ENCODE results near the gene SLC49A4.
"Not testable (repeated sequence)": the region's sequence is repeated elsewhere in the genome, so short reads cannot be mapped to it uniquely, and the experiment has no call there.

SLC49A4 gene

DNA sequence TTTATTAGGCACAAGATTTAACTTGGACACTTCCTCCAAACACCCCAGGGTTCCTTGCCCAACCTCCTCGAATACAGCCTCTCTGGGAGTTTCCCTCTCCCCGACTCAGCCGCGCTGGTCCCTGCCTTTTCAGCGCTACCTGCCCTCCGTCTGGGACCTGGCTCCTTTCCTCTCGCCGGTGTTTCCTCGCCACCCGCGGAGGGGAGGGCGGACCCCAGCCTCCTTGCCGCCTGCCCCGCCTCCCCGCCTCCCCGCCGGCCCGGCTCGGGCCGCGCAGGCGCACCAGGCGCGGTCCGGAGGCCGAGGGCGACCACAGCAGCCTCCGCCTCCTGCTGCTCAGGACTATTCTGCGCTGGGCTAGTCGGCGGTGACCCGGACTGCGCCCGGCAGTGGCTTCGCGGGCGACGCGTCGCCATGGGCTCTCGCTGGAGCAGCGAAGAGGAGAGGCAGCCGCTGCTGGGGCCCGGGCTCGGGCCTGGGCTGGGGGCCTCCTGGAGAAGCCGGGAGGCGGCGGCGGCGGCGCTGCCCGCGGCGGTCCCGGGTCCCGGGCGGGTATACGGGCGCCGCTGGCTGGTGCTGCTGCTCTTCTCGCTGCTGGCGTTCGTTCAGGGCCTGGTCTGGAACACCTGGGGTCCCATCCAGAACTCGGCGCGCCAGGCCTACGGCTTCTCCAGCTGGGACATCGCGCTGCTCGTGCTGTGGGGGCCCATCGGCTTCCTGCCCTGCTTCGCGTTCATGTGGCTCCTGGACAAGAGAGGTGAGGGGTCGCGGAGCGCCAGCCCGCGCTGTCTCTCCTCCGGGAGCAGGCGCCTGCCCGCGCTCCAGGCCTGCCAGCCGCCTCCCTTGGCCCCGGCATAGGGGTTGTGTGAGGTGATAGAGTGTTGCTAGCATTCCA, at the start of gene SLC49A4:
SLC49A4 (plus strand) TSS at position 291 of the 895 bp plus-strand sequence; CDS start at position 415, 124 bp downstream.
- peak; percentile 87 for DNase-seq (ENCODE audit: low spot score)

DNA sequence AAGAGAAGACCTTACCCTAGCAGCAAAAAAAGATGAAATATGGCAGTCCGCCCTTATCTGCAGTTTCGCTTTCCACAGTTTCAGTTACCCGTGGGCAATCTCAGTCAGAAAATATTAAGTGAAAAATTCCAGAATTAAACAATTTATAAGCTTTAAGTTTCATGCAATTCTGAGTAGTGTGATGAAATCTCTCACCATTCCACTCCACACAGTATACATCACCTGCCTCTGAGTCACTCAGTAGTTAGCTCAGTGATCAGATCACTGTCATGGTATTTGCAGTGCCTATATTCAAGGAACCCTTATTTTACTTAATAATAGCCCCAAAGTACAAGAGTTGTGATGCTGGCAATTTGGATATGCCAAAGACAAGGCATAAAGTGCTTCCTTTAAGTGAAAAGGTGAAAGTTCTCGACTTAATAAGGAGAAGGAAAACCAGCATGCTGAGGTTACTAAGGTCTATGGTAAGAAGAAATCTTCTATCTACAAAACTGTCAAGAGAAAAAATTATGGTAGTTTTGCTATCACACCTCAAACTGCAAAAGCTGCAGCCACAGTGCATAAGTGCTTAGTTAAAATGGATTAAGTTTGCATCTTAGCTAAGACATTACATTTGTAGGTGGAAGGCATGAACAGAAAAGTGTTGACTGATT, 49.4 kb upstream of the SLC49A4 start:
- no peak for DNase-seq (ENCODE audit: low spot score)

DNA sequence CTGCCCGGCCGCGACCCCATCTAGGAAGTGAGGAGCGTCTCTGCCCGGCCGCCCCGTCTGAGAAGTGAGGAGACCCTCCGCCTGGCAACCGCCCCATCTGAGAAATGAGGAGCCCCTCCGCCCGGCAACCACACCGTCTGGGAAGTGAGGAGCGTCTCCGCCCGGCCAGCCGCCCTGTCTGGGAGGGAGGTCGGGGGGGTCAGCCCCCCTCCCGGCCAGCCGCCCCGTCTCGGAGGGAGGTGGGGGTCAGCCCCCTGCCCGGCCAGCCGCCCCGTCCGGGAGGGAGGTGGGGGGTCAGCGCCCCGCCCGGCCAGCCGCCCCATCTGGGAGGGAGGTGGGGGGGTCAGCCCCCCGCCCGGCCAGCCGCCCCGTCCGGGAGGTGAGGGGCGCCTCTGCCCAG, 47.6 kb upstream of the SLC49A4 start:
- not testable (repeated sequence) for DNase-seq (ENCODE audit: low spot score)

DNA sequence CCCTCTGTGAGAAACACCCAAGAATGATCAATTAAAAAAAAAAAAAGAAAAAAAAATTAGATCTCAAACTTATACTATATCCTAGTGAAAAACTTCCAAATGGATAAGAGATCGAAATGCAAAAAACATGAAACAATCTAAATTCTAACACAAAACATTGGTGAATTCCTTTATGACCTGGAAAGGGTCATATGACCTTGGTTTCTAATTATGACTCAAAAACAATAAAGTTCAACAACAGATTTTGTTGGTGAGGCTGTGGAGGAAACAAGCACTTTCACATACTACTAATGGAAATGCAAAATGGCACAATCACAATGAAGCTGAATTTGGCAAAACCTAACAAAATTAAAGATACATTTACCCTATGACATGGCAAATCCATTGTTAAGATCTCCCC, 46.5 kb upstream of the SLC49A4 start:
- no peak for DNase-seq (ENCODE audit: low spot score)

DNA sequence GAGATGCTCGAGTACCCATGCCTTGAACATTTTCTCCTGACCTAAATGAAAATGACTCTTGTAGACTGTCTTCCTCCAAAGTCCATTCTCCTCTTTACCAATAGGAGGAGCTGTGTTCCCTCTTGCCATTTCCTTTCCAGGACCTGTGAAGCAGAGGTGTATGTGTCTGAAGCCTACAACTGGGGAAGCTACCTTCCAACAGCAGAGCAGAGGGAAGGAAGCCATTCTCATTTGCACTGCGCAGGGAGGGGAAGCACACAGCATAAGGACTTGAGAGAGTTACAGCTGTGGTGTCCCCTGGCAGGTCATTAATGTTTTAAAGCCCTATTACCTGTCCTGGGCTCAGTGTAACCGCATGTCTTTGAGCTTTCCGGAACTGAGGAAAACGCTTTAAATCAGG, 39.9 kb upstream of the SLC49A4 start:
- DNase-seq (ENCODE audit: low spot score) = peak; percentile 70

- no peak for DNase-seq (ENCODE audit: low spot score)
Observed at GRCh38 chr3:122755491-122755890, 39.4 kb upstream of the SLC49A4 start.

DNA sequence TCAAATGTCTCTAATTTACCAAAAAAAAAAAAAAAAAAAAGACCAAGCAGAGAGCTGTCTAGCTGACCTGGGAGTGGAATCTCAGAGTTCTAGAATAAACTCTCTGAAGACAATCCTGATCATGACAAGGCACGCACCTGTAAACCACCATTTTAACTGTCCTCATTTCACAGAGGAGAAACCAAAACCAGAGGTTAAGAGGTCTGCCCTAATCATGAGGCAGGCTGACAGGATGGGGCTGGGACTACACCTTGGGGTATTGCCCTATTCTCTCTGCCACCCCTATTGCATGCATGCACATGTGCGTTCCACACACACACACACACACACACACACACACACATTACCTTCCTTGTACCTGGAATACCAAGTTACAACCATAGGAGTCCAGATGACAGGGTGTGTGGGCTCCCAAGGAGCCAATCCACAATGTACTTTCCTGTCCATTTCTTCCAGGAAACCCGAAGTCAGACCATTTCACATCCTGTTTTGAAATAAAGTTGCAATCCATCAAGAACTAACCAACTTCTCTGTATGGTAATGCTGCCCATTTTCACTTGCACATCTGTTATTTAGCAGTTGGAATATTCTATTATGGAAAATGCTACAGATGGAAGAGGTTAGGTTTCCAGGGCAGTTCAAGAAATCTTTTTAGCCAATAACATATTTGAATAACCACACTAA, 35.9 kb upstream of the SLC49A4 start:
- no peak for DNase-seq (ENCODE audit: low spot score)

DNA sequence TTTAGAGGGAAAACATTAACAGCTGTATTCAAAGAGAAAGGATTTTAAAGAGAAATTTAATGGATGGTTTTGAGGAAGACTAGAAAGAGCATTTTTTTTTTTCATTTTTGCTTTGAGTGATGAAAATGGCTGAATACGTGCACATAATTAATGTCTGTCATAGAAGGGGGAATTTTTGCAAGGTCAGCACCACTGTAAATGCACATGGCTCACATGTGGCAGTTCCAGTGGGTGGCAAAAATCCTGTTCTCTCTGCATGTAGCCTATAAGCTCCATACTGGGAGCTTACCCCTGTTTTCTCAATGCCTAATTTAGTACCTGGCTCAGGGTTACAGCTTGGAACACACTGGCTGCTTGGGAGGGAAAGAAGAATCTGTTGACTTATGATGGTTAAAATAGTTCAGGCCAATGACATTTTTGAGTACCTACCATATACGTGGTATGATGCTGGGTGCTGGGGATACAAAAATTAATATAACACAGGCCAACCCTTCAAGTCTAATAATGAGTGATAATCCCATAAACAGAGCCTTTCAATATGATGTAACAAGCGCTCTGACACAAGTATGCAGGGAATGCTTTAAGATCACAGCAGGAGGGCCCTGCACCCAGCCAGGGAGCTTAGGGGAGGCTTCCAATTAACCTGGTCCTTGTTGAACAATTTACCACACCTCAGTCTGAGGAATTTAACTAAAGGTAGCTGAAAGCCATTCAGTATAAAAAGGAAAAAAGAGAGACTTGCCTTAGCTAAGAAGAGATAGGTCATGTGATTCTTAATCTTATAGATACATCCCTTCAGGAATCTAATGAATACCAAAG, 34.2 kb upstream of the SLC49A4 start:
- no peak for DNase-seq (ENCODE audit: low spot score)

DNA sequence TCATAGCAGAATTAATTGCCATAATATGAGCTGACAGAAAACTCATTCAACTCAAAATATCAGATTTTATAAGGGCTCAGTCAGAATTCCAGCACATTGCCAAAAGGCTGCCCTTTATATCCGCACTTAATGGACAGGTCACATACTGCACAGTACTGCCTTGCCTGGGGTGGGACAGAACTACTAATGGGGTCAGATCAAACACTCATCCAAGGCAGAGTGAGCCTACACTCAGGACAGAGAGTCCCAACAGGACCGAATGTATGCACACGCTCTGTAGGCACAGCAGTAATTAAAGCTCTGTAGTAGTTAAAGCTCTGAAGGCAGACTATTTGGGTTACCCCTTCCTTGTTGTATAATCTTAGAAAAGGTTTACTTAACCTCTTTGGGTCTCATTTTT, 28.4 kb upstream of the SLC49A4 start:
- no peak for DNase-seq (ENCODE audit: low spot score)

GRCh38 chr3:122767540-122768372, 27.1 kb upstream of the SLC49A4 start:
- no peak for DNase-seq (ENCODE audit: low spot score)

DNA sequence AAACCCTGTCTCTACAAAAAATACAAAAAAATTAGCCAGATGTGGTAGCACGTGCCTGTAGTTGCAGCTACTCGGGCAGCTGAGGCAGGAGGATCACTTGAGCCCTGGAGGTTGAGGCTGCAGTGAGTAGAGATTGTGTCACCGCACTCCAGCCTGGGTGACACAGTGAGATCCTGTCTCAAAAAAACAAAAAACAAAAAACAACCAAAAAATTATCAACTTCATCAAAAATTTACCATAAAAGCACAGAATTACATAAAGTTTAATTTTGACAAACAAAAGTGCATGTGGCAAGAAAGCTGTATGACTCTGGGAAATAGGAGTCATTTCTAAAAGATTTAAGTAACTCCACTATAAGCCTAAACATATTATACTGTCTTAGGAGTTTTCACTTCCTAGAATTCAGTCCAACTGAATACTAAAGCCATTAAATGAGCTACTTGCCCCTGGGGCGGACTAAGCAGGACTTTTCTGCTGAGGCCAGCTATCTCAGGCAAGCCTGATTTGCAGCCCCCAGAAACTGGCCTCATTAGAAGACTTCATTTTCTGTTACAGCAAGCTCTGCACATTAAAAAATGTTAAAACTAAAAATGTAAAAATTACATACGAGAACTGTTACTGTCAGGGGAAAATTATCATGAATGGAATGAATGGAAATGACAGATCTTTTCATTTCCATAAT, 24.2 kb upstream of the SLC49A4 start:
- DNase-seq (ENCODE audit: low spot score) = no peak

DNA sequence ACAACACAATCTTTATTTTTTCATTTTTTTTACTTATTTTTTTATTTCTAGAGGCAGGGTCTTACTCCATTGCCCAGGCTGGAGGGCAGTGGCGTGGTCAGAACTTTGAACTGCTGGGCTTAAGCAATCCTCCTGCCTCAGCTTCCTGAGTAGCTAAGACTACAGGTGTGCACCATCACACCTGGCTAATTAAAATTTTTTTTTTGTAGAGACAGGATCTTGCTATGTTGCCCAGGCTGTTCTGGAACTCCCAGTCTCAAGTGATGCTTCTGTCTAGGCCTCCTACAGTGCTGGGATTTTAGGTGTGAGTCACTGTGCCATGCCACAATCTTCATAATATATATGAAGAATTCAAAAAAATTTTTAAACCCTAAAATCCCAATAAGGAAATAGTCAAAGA, 22.0 kb upstream of the SLC49A4 start:
- no peak for DNase-seq (ENCODE audit: low spot score)

DNA sequence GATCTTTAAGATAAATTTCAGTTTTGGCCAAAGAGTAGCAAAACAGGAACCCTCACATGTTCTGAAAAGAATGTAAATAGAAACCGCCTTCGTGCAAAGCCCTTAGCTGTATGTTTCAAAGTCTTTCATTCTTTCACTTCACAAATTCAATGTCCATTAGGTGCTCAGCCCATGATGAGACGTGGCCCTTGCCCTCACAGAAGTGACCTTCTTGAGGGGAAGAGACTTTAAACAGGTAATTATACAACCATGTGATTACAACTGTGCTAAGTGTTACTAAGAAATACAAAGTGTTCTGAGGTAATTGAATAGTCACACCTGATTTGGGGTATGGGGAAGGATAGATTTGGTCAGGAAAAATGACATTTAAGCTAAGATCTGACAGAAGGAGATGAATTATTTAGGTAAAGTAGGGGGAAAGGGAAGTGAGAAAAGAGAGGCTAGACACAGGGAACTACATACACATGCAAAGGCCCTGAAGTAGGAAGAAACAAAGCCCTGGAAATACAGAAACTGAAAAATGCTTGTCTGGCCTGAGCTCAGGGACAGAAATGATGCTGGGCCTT, 20.8 kb upstream of the SLC49A4 start:
- DNase-seq (ENCODE audit: low spot score) = no peak

GRCh38 chr3:122774564-122774963, 20.3 kb upstream of the SLC49A4 start:
- DNase-seq (ENCODE audit: low spot score) = no peak

- no peak for DNase-seq (ENCODE audit: low spot score)
Observed at GRCh38 chr3:122776675-122777468, 18.0 kb upstream of the SLC49A4 start.

DNA sequence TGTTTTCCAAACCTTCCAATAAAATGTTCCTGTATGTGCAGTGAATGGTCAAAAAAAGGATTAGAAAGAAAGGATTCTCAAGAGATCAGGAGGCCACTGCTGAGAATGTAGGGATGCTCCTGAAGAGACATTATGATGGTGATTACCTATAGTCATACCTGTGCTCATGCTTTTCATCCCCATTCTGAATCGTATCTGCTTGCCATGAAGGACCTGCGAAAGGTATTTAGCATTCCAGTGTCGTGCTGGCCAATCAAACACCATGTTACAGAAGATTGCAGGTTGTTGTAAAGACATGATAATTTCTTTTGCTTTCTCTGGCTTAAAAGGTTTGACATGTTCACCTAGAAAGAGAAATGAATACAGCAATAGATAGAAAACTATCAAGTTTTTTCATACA, 17.3 kb upstream of the SLC49A4 start:
- no peak for DNase-seq (ENCODE audit: low spot score)

DNA sequence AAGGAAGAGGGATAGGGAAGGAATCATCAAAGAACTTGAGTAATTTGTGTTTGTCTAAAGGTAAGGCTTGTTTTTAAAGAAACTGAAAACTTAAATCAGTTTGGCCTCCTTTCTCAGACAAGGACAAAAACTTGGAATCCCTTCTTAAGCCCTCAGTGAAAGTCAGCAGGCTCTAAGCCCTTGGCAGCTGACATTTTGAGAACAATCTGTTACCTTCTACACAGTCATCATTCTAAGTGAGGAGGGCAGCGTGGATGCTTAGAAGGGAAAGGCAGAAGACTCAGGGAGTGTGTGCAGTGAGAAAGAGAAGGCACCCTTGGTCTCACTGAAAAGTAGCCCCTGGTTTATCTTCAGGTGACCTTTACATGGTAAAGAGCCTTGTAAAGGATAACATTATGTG, 12.1 kb upstream of the SLC49A4 start:
- DNase-seq (ENCODE audit: low spot score) = no peak

- no peak for DNase-seq (ENCODE audit: low spot score)
Observed at GRCh38 chr3:122784436-122784835, 10.4 kb upstream of the SLC49A4 start.

DNA sequence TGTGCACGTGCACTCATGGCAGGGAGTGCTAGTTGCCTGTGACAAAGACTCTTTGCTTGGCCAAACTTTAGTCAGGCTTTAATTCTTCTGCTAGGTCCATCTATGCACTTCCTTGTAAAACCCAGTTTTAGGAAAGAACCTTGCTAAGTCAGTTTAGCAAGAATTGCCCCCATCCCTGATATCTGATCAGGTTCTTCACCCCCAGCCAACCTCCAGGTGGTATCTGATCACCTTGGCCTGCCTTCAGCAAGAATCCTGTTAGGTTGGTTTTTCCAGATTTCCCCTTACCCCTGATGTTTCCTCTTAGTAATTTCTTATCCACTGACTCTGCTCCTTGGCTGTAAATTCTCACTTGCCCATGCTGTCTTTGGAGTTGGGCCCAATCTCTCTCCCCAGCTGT, 9.6 kb upstream of the SLC49A4 start:
- no peak for DNase-seq (ENCODE audit: low spot score)
